ENCODE data around the gene RAB24. TPM values are rescaled to one million over a fixed set of nuclear protein-coding genes. Genes with fewer than 3 reads are reported as not detected.

The RAB24 gene
- total RNA-seq, 4 donors from 2014 or later = 20.0 to 35.4 (median 31.1) TPM

GRCh38 chr5:177349762-177350161, 46.2 kb upstream of the RAB24 start:
- H3K27me3 ChIP-seq = no peaks in the 10 kb centered on the region
- intact Hi-C loops (cut with DNase I) = loop anchor here (5.0 kb wide), 1 partner anchor 32 kb away; no protein-coding TSS in a partner anchor
- no peak for DNase-seq (ENCODE audit: extremely low spot score)
- TF ChIP-seq POLR2AphosphoS5 (IDR thresholded peaks at IDR 0.05) (no peak), EP300 (IDR thresholded peaks at IDR 0.05) (no peak), CTCF (IDR thresholded peaks at IDR 0.05) (no peak), POLR2A (IDR thresholded peaks at IDR 0.05; ENCODE audit: low read depth) (no peak)
- no peak overlapping the region for H3K27ac ChIP-seq (replicated peaks in 1 of 4)
- peaks cover 17 to 58% (median 53%) of the 10 kb centered on the region in 4 donors for H3K4me1 ChIP-seq
- H3K9me3 ChIP-seq = no peaks in the 10 kb centered on the region
- peaks cover 0 to 32% (median 17%) of the 10 kb centered on the region in 4 donors for H3K36me3 ChIP-seq
- peak overlapping the region in 1 of 4 donors; percentile 83 for H3K4me3 ChIP-seq
- 81% methylated on average over 5 of the region's 5 CpGs for WGBS

DNA sequence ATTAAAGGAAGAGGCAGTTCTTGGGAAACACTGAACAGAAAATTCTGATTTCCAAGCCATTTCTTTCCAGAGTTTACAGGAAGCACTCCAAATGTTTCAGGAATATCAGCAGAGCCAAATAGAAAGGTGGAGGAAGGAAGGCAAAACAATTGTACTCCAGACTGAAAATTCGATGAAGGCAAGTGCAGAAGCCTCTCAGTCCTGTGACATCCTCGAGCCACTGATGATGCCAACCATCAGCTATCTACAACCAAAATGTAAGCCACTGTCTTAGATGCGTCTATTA, 45.8 kb upstream of the RAB24 start:
- no peak for TF ChIP-seq POLR2AphosphoS5 (IDR thresholded peaks at IDR 0.05)
- no peak for TF ChIP-seq EP300 (IDR thresholded peaks at IDR 0.05)
- no peak for TF ChIP-seq CTCF (IDR thresholded peaks at IDR 0.05)
- TF ChIP-seq POLR2A (IDR thresholded peaks at IDR 0.05; ENCODE audit: low read depth) = no peak
- Histone ChIP-seq H3K9me3 (no peaks in the 10 kb centered on the region), H3K27ac (replicated peaks in 1 of 4) (no peak overlapping the region), H3K4me3 (no peak overlapping the region), H3K36me3 (peaks cover 0 to 34% (median 20%) of the 10 kb centered on the region in 4 donors), H3K27me3 (no peaks in the 10 kb centered on the region), H3K4me1 (peaks cover 17 to 58% (median 53%) of the 10 kb centered on the region in 4 donors)
- 66% methylated on average over 3 of the region's 3 CpGs for WGBS
- no peak for DNase-seq (ENCODE audit: extremely low spot score)
- intact Hi-C loops (cut with DNase I) = no loop called here

DNA sequence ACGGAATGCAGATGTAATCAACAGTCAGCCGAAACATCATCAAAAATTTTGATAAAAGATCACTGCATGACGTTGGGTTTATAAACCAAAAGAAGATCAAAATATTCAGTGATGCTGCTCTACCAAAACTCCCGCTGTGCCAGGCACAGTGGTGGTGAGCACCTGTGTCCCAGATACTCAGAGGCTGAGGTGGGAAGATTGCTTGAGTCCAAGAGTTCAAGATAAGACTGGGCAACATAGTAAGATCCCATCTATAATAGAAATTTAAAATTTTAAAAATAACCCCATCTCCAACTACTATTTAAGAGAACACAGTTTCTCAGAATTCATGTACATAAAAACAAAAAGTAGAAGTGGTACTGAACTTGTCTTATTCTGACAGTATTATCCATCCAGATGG, 44.2 kb upstream of the RAB24 start:
- no peak overlapping the region for H3K4me3 ChIP-seq
- DNase-seq (ENCODE audit: extremely low spot score) = no peak
- no peaks in the 10 kb centered on the region for H3K27me3 ChIP-seq
- H3K36me3 ChIP-seq = peaks cover 0 to 46% (median 23%) of the 10 kb centered on the region in 4 donors
- peaks cover 17 to 58% (median 53%) of the 10 kb centered on the region in 4 donors for H3K4me1 ChIP-seq
- TF ChIP-seq EP300 (IDR thresholded peaks at IDR 0.05) = no peak
- TF ChIP-seq CTCF (IDR thresholded peaks at IDR 0.05) = no peak
- TF ChIP-seq POLR2A (IDR thresholded peaks at IDR 0.05; ENCODE audit: low read depth) = no peak
- no peak for TF ChIP-seq POLR2AphosphoS5 (IDR thresholded peaks at IDR 0.05)
- 80% methylated on average over 4 of the region's 4 CpGs for WGBS
- no peak overlapping the region for H3K27ac ChIP-seq (replicated peaks in 1 of 4)
- intact Hi-C loops (cut with DNase I) = no loop called here
- H3K9me3 ChIP-seq = no peaks in the 10 kb centered on the region

- Histone ChIP-seq H3K36me3 (peaks cover 0 to 55% (median 28%) of the 10 kb centered on the region in 4 donors), H3K27ac (replicated peaks in 1 of 4) (no peak overlapping the region), H3K4me1 (peaks cover 17 to 54% (median 46%) of the 10 kb centered on the region in 4 donors), H3K27me3 (no peaks in the 10 kb centered on the region), H3K9me3 (no peaks in the 10 kb centered on the region), H3K4me3 (no peak overlapping the region)
- TF ChIP-seq CTCF (IDR thresholded peaks at IDR 0.05) (no peak), EP300 (IDR thresholded peaks at IDR 0.05) (no peak), POLR2AphosphoS5 (IDR thresholded peaks at IDR 0.05) (no peak), POLR2A (IDR thresholded peaks at IDR 0.05; ENCODE audit: low read depth) (no peak)
- 80% methylated on average over 4 of the region's 4 CpGs for WGBS
- no peak for DNase-seq (ENCODE audit: extremely low spot score)
- intact Hi-C loops (cut with DNase I) = no loop called here
Observed at GRCh38 chr5:177346820-177347219, 43.3 kb upstream of the RAB24 start.

GRCh38 chr5:177344891-177345290, 41.4 kb upstream of the RAB24 start:
- Histone ChIP-seq H3K9me3 (no peaks in the 10 kb centered on the region), H3K36me3 (peaks cover 0 to 59% (median 28%) of the 10 kb centered on the region in 4 donors), H3K27me3 (no peaks in the 10 kb centered on the region), H3K4me1 (peaks cover 7 to 41% (median 33%) of the 10 kb centered on the region in 4 donors), H3K4me3 (no peak overlapping the region), H3K27ac (replicated peaks in 1 of 4) (no peak overlapping the region)
- 95% methylated on average over 6 of the region's 6 CpGs for WGBS
- no peak for DNase-seq (ENCODE audit: extremely low spot score)
- intact Hi-C loops (cut with DNase I) = no loop called here
- TF ChIP-seq CTCF (IDR thresholded peaks at IDR 0.05) = no peak
- TF ChIP-seq POLR2A (IDR thresholded peaks at IDR 0.05; ENCODE audit: low read depth) = no peak
- no peak for TF ChIP-seq POLR2AphosphoS5 (IDR thresholded peaks at IDR 0.05)
- no peak for TF ChIP-seq EP300 (IDR thresholded peaks at IDR 0.05)

Measured in esophagus muscularis mucosa (tissue), 4 donors.